KBM-7 (cell line): ENCODE data around the gene PARP1.
"Not testable (repeated sequence)": the region's sequence is repeated elsewhere in the genome, so short reads cannot be mapped to it uniquely, and the experiment has no call there.

Source experiments
- DNase-seq: peaks from one replicate; pipeline ENCODE4 v3.0.0-alpha.2; 2015
- in situ Hi-C: fragments of 300-500 bp; cut with MboI; formaldehyde crosslinking; loops from 2 replicates; pipeline ENCODE4 v1.14.3; 2020; ENCODE audit warnings: low sequenced_read_pairs, low pct_unique_long_range_greater_than_20kb, mixed read lengths

The PARP1 gene

DNA sequence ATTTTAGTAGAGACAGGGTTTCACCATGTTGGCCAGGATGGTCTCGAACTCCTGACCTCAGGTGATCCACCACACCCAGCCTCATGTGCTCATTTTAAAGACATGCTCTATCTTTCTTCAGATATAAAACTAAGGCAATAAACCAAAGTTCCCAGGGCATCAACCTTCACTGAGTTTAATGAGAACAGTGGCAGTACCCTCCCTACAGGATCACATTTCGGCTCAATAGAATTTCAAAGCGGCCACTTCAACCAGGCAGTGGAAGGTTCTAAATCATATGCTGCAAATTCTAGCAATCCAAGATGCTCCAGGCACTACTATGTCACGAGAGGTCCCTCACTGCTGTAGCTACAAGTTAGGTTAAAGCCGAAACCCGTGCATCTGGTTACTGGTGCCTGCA, 45.5 kb downstream of the PARP1 start:
- in situ Hi-C loops: no loop called here
- DNase-seq: no peak

DNA sequence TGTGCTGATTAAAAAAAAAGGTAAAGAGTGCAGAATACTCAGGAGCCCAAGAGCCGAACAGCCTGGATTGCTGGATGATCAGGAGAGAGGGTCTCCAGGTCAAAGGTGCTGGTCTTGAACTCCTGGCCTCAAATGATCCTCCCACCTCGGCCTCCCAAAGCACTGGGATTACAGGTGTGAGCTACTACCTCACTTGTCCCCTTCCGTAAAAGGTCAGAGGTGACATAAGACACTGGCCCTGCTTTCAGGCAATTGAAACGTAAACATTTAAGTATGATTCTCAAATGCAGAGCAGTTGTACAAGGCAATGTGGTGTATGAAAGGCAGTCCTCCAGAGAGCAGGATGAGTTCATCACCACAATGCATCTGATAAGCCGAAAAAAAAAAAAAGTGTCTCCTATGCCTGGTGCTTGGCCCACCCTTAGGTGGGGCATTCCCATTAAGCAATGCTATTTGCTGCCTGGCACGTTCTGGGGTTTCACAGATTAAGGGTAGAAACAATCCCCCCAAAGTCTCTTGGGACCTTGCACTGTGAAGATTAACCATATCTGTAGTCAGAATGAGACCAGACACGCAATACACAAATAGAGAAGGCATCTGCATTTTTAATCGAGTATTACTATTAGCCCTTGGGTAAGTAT, 47.7 kb downstream of the PARP1 start:
- no peak for DNase-seq

DNA sequence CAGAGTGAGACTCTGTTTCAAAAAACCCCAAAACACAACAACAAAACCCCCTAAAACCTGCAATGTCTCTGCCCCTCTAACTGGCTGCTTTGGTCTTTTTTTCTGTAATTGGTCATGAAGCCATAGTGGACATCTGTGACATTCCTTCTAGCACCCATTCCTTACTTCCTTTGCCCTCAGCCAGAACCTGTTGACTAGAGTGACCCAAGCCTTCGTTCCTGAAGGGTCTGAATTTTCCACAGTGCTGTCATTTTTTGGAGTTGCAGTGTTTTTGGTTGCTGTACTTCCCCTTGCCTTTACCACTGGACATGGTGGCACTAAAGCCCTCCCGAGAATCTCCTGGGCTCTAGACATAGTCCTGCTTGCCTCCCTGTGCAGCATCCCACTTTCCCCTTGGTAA, 50.5 kb downstream of the PARP1 start:
- no peak for DNase-seq
- in situ Hi-C loops: no loop called here

More for the DNA sequence above, 47.7 kb downstream of the PARP1 start:
- in situ Hi-C loops: no loop called here

DNA sequence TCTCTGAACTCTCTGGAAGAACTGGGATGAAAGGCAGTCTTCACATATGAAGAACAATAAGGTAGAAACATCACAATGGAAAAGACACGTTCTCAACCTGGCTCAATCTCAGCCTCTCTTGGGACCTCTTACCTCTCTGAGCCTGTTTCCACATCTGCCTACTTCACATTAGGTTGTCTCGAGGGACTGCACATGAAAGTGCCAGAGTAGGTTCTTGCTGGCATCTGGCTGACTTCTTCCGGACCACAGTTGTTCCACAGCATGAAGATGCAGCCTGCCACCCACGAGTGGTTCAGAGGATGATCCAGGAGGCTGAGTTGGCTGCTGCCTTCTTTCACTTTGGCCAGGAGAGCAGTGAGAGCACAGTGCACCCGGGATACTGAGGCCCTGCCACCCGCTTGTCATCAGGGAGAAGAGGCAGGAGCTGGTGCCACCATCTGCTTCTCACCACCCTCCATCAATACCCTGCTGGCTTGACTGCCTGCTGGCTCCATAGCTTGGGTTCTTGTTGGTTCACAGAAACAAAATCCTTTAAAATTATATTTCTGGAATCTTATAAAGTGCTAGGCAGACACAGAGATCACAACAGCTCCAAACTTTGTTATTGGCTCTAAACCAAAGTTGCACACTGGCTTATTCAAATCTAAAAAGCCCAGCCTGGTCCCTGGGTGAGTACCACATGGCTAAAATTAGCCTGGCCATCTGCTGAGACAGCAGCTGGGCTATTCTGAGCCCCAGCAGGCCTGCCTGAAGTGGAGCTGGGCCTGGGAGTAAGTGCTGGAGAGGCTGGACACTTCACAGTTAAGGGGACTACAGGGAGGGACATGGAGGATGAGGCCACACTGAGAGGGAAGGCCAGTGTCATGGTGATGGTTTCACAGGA, 52.0 kb downstream of the PARP1 start:
- no peak for DNase-seq
- in situ Hi-C loops: no loop called here

DNA sequence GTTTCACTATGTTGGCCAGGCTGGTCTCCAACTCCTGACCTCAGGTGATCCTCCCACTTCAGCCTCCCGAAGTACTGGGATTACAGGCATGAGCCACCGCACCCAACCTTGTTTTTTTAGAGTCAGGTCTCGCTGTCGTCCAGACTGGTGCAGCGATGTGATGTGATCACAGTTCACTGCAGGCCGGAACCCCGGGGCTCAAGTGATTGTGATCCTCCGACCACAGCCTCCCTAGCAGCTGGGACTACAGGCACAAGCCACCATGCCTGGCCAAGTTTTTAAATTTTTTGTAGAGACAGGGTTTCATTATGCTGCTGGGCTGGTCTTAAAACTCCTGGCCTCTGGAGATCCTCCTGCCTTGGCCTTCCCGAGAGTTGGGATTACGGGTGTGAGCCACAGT, 52.9 kb downstream of the PARP1 start:
- DNase-seq: no peak
- in situ Hi-C loops: no loop called here

DNA sequence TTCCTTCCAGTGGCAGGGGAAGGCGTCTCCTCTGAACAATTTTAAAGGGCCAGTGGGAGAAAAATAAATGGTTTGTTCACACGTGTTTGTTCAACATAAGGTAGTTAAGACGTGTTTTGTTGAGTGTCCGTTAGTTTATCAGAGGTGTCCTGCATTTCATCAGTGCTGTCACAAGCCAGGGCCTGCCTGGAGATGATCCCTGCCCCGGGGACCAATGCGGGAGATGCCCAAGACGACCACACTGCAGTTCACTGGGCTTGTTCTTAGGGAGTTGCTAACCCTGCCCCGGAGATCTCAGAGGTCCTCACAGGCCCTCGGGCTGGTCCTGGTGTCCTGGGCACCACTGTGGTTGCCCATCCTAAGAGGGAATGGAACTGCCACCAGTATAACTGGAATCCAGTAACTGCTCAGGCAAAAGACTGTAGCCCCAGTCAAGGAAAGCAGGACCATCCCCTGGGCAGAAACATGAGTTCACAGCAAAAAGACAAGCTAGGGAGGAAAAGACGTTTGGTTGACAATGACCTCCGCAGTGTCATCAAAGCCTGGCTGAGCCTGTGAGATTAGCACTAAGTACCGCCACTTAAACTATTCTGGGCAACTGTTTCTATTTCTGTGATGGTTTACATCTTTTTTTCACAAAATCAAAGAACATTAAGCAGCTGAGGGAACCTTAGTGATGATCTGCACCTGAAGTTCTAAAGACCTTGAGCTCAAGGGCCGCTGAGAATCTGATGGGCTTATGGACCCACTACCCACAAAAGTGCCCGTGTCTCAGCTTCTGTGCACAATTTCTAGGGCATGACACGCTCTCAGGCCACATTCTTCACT, 54.0 kb downstream of the PARP1 start:
- no peak for DNase-seq
- in situ Hi-C loops: no loop called here

DNA sequence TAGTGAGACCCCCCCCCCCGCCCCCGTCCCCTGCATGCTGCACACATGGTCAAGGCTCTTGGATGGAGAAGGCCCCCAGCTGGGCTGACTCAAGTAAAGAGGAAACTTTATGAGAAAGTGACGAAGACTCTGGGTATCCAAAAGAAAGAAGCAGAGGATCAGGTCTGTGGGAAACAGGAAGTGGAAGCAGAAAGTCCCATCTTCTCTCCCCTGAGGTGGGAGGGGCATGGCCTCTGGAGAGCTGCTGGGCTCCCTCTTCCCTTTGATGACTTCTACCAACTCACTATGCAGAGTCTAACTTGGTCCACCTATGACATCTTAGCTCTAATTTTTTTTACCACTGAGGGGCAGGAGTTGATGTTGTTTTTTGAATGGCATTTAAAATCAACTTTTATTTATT, 56.2 kb downstream of the PARP1 start:
- in situ Hi-C loops: no loop called here
- peak; percentile 63 for DNase-seq

DNA sequence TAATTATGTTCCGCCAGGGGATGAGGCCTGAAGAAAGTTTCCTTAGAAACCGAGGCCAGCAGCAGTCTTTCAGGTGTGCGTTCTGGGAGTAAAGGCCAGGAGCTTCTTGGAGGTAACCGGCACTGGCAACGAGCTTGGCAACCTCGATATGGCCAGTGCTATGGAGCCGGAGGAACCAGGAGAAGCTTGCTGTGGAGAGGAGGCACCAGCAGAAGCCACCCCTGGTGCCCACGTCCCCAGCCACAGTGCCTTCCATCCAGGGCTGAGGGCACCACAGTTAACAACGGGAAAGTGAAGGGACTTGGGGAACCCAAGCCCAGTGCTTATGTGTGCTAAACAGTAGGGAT, 57.4 kb downstream of the PARP1 start:
- DNase-seq: no peak
- in situ Hi-C loops: no loop called here

DNA sequence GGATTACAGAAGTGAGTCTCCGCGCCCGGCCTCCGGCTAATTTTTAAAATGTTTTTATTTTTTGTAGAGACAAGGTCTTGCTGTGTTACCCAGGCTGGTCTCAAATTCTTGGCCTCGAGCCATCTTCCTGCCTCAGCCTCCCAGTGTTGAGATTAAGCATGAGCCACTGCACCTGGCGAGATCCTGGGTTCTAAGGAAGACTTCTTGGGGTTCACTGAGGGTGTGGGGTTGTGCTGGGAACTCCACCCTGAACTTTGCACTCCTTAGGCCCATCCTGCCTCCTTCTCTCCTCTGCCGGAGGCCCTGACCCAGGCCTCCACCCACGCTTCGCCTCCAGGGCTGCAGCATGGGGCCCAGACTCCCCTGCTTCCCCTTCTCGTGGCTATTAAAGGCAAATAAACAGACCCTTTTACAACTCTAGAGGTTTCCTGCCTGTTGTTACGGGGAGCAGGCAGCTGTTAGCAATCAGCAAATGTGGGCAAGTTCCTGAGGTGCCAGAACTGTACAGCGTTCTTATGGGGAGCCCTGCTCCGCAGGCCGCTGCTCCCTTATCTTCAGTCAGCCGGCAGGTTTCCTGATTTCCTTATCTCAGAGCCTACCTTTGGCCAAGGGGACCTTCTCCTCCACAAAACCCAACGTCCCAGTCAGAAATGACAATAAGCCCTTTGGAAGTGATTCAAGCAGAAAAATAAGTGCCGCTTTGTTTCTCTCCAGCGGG, 57.9 kb downstream of the PARP1 start:
- in situ Hi-C loops: no loop called here
- peak; percentile 94 for DNase-seq

DNA sequence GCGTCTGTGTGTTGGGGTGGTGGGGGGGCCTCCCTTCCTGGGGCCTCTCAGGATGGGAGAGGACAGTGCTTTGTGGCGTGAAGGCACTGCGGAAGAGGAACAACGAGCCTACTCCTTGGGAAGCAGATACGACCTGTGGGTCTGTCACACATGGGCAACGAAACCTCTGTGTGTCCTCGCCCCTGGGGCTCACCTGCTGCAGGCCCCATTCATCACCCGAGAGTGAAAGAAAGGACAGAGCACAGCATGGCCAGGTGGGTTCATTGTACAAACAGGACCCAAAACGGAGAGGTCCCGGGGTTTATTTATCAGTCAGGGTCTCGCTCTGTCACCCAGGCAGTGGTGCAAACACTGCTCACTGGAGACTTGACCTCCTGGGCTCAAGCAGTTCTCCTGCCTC, 58.8 kb downstream of the PARP1 start:
- in situ Hi-C loops: no loop called here
- DNase-seq: no peak

DNA sequence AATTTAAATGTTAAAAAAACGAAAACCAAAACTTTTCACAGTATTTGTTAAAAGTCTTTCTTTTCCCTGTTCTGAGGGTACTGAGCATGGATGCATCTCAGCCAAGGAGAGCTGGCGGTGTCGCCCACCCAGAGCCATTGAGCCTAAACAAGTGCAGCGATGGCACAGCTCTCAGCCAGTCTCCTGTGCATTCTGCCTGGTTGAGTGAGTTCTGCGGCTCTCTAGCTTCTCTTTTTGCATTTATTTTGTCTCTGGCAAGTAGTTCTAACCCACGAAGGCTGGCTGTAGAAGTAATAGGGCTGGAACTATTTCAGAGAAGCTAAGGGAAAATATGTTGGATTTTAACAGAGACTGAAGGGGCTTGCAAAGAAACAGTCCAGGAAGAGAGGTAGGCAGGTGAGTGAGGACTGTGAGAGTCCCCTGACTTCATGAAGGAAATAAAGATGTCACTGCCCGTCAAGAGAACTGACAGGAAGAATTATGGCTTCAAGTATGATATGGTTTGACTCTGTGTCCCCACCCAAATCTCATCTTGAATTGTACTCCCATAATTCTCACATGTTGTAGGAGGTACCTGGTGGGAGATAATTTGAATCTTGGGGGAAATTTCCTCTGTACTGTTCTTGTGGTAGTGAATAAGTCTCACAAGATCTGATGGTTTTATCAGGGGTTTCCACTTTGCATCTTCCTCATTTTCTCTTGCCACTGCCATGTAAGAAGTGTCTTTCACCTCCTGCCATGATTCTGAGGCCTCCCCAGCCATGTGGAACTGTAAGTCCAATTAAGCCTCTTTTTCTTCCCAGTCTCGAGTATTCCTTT, 63.2 kb downstream of the PARP1 start:
- in situ Hi-C loops: no loop called here
- DNase-seq: no peak

DNA sequence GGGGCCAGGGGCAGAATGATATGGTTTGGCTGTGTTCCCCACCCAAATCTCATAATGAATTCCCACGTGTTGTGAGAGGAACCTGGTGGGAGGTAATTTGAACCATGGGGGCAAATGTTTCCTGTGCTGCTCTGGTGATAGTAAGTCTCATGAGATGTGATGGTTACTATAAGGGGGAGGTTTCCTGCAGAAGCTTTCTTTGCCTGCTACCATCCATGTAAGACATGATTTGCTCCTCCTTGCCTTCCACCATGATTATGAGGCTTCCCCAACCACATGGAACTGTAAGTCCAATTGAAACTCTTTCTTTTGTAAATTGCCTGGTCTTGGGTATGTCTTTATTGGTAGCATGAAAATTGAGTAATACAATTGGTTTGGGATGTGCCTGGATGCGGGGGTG, 65.2 kb downstream of the PARP1 start:
- in situ Hi-C loops: no loop called here
- no peak for DNase-seq

DNA sequence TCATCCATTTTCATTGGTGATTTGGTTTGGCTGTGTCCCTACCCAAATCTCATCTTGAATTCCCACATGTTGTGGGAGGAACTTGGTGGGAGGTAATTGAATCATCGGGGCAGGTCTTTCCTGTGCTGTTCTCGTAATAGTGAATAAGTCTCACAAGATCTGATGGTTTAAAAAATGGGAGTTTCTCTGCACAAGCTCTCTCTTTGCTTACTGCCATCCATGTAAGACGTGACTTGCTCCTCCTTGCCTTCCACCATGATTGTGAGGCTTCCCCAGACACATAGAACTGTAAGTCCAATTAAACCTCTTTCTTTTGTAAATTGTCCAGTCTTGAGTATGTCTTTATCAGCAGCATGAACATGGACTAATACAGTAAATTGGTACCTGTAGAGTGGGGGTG, 67.8 kb downstream of the PARP1 start:
- DNase-seq, in situ Hi-C loops: not testable (repeated sequence)

DNA sequence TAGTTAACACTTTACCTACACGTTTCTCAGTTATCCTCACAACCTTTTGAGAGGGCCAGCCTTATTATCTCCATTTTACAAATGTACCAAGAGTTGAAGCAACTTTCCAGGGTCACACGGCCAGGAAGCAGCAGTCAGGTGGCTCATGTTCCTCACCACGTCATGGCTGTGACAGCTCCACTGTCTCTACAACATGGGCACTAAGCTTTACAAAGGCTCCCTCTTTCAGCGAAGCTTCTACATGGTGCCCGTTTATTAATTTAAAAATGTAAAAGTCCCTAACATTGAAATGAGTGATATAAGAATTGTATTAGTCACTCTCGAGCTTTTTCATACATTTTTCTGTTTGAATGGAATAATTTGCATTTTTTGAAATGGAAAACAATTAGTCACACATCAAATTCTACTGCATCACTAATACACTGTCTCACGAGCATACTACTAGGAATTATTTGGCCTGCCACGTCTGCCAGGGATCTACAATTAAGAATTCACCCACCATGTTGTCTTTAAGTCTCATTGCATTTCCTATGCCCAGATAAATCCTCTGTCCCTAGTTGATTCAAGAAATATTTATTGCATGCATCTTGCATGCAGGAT, 70.5 kb downstream of the PARP1 start:
- no peak for DNase-seq
- in situ Hi-C loops: no loop called here

DNA sequence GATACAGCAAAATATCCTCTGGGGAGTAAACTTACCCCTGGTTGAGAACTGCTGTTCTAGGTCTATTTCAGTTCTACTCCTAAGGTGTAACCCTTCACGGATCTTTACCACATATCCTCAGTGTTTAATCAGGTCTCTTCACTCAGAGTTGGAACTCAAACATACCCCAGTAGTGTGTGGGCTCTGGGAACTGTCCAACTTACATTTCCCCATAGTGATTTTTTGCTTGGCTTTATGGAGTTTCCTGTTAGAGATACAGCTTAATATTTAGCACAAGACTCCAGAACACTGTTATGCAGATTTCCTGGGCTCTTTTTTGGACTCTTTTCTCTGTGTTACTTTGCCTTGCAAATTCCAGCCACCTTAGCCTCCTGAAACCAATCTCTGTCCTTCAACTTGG, 72.2 kb downstream of the PARP1 start:
- in situ Hi-C loops: no loop called here
- no peak for DNase-seq

DNA sequence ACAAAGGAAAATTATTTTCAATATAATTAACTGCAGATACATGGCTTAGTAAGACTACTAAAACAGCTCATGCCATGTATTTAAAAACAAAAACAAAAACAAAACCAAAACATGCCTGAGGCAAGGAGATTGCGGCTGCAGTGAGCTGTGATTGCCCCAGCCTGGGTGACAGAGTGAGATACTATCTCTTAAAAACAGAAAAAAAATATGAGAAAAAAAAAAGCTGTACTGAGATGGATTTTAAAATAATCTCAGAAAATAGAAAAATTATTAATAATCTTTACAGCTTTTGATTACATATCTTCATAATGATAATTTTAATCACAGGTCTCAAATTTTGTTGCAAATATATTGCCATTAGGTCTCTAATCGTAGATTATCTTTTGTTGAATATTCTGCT, 74.9 kb downstream of the PARP1 start:
- in situ Hi-C loops: no loop called here
- DNase-seq: no peak

DNA sequence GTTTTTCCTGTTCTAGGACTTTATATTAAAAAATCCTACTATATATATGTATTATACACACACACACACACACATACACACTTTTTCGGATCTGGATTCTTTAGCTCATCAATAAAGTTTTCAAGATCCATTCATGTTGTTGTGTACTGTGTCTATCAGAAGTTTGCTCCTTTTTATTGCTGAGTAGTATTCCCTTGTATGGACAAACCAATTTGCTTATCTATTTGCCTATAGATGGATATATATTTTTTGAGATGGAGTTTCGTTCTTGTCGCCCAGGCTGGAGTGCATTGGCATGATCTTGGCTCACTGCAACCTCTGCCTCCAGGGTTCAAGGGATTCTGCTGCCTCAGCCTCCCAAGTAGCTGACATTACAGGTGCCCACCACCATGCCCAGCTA, 78.7 kb downstream of the PARP1 start:
- DNase-seq: no peak
- in situ Hi-C loops: no loop called here

DNA sequence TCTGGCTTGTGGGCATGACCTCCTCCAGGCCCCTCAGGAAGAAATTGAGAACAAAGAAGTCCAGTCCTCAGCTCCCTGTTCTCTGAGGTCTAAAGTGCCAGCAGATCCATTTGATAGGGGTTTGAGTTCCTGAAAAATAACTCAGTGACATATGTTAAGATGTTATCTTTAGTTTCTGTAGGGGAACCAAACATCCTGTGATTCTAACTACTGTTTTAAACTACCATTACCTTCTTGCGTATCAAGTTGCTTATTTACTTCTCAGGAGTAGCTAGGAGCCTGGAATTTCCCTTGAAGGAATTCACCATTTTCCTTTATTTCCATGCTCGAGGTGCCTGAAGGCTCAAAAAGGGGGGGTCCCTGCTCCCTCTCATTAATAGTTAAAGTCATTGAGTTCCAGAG, 80.1 kb downstream of the PARP1 start:
- in situ Hi-C loops: no loop called here
- DNase-seq: peak; percentile 65
